ENCODE data around the gene AKR1E2. TPM values are rescaled to one million over a fixed set of nuclear protein-coding genes. Genes with fewer than 3 reads are reported as not detected.

AKR1E2 gene
- total and polyA plus RNA-seq, 2 donors (not counting 3 experiments of a cell fraction or from before 2014, with no cell fraction given), result 4.0 to 8.2 TPM

- dilution Hi-C loops (cut with MboI; ENCODE audit: extremely low pct_ligation_motif_present, low sequenced_read_pairs), result no loop called here
- DNase-seq (ENCODE audit: low read depth, low spot score), result no peak
- Histone ChIP-seq H3K36me3 (ENCODE audit: control insufficient read depth in 2 of 2, extremely low read depth in 1 of 2, insufficient read depth in 2 of 2, low read length in 2 of 2) (peaks cover 0 to 12% of the 10 kb centered on the region in 2 experiments), H3K79me2 (ENCODE audit: control insufficient read depth, insufficient read depth, low read length) (no peaks in the 10 kb centered on the region), H3K9ac (replicated peaks; ENCODE audit: extremely low read depth, insufficient read depth, low read length) (no peak overlapping the region), H3K4me1 (ENCODE audit: control insufficient read depth, extremely low read depth, insufficient read depth, low read length) (no peaks in the 10 kb centered on the region), H3K9me1 (replicated peaks; ENCODE audit: control insufficient read depth, extremely low read depth, insufficient read depth, low read length) (no peaks in the 10 kb centered on the region), H2AFZ (ENCODE audit: low read depth, low read length) (no peak overlapping the region), H4K20me1 (replicated peaks; ENCODE audit: control insufficient read depth, extremely low read depth, insufficient read depth, low read length) (no peaks in the 10 kb centered on the region), H3K4me3 (replicated peaks in 1 of 3; ENCODE audit: insufficient read depth in 1 of 3, low read depth in 1 of 3, low read length in 3 of 3) (no peak overlapping the region), H3K4me2 (ENCODE audit: insufficient read depth, low read length) (no peak overlapping the region), H3K9me3 (replicated peaks; ENCODE audit: control insufficient read depth, insufficient read depth, low read length) (no peaks in the 10 kb centered on the region), H3K27ac (ENCODE audit: insufficient read depth, low read depth, low read length) (no peak overlapping the region), H3K27me3 (ENCODE audit: control insufficient read depth in 2 of 2, insufficient read depth in 2 of 2, low read length in 2 of 2) (no peaks in the 10 kb centered on the region)
- POLR2A ChIA-PET, result no interaction called here
- intact Hi-C loops (cut with micrococcal nuclease), result no loop called here
- CTCF ChIA-PET, result interaction anchor here (1.2 to 3.7 kb wide), 3 partner anchors 8 to 25 kb away, joined by 3 to 22 read pairs (median 19); no protein-coding TSS in a partner anchor
- no peak for TF ChIP-seq MAX (IDR thresholded peaks at IDR 0.05; ENCODE audit: insufficient read depth, insufficient read length)
- no peak for TF ChIP-seq POLR2AphosphoS5 (IDR thresholded peaks at IDR 0.05; ENCODE audit: insufficient read depth, low read depth, low read length)
- no peak for TF ChIP-seq GATA2 (IDR thresholded peaks at IDR 0.05; ENCODE audit: insufficient read depth, insufficient read length, low read depth, low read length)
- no peak for TF ChIP-seq EZH2 (IDR thresholded peaks at IDR 0.05; ENCODE audit: borderline replicate concordance, low read depth, low read length, severe bottlenecking)
- no peak for TF ChIP-seq MYC (IDR thresholded peaks at IDR 0.05; ENCODE audit: low read depth, low read length)
- no peak for TF ChIP-seq JUN (IDR thresholded peaks at IDR 0.05; ENCODE audit: borderline replicate concordance, insufficient read depth, insufficient read length, low read depth)
- no peak for TF ChIP-seq POLR2A (IDR thresholded peaks at IDR 0.05; ENCODE audit: low read depth, low read length)
- TF ChIP-seq, protein P1, sequence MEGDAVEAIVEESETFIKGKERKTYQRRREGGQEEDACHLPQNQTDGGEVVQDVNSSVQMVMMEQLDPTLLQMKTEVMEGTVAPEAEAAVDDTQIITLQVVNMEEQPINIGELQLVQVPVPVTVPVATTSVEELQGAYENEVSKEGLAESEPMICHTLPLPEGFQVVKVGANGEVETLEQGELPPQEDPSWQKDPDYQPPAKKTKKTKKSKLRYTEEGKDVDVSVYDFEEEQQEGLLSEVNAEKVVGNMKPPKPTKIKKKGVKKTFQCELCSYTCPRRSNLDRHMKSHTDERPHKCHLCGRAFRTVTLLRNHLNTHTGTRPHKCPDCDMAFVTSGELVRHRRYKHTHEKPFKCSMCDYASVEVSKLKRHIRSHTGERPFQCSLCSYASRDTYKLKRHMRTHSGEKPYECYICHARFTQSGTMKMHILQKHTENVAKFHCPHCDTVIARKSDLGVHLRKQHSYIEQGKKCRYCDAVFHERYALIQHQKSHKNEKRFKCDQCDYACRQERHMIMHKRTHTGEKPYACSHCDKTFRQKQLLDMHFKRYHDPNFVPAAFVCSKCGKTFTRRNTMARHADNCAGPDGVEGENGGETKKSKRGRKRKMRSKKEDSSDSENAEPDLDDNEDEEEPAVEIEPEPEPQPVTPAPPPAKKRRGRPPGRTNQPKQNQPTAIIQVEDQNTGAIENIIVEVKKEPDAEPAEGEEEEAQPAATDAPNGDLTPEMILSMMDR (IDR thresholded peaks at IDR 0.05; ENCODE audit: extremely low read depth in 1 of 2, insufficient read depth in 1 of 2, low read depth in 1 of 2, low read length in 2 of 2), result no peak
- no peak for TF ChIP-seq FOS (IDR thresholded peaks at IDR 0.05; ENCODE audit: borderline replicate concordance, insufficient read depth, low read length)
- FAIRE-seq, result no peak
- BruUV-seq (replicated peaks), result no TSS peak
Observed at GRCh38 chr10:4840151-4840550, 14.1 kb downstream of the AKR1E2 start.
